ENCODE data around the gene ECEL1.

ECEL1 gene

GRCh38 chr2:232521959-232522622 lies 34.5 kb upstream of the ECEL1 start:
- peak; percentile 41 for DNase-seq

- DNase-seq = no peak
Observed at GRCh38 chr2:232521098-232521497, 33.5 kb upstream of the ECEL1 start.

- no peak for DNase-seq
Observed at GRCh38 chr2:232520489-232520888, 32.9 kb upstream of the ECEL1 start.

- no peak for DNase-seq
Observed at GRCh38 chr2:232519581-232520438, 32.2 kb upstream of the ECEL1 start, which contains the start of gene PRSS56. PRSS56 (plus strand) TSS chr2:232520388; CDS start chr2:232520599, 211 bp downstream.

- DNase-seq = no peak
Observed at GRCh38 chr2:232518844-232519243, 31.2 kb upstream of the ECEL1 start.

GRCh38 chr2:232516551-232516950 lies 28.9 kb upstream of the ECEL1 start:
- DNase-seq = no peak

- DNase-seq = no peak
Observed at GRCh38 chr2:232515639-232516038, 28.0 kb upstream of the ECEL1 start.

- DNase-seq = no peak
Observed at GRCh38 chr2:232513353-232513752, 25.7 kb upstream of the ECEL1 start.

GRCh38 chr2:232512602-232513001 lies 25.0 kb upstream of the ECEL1 start:
- DNase-seq = no peak

- no peak for DNase-seq
Observed at GRCh38 chr2:232511336-232511890, 23.8 kb upstream of the ECEL1 start.

GRCh38 chr2:232508251-232508650 lies 20.6 kb upstream of the ECEL1 start:
- DNase-seq = no peak

GRCh38 chr2:232506709-232507108 lies 19.1 kb upstream of the ECEL1 start:
- DNase-seq = no peak

- DNase-seq = no peak
Observed at GRCh38 chr2:232505856-232506255, 18.2 kb upstream of the ECEL1 start.

- DNase-seq = no peak
Observed at GRCh38 chr2:232504438-232504837, 16.8 kb upstream of the ECEL1 start.

- DNase-seq = no peak
Observed at GRCh38 chr2:232503809-232504323, 16.2 kb upstream of the ECEL1 start.

- DNase-seq = no peak
Observed at GRCh38 chr2:232502911-232503808, 15.5 kb upstream of the ECEL1 start.

GRCh38 chr2:232502511-232502910 lies 14.9 kb upstream of the ECEL1 start:
- no peak for DNase-seq

- DNase-seq = no peak
Observed at GRCh38 chr2:232501794-232502390, 14.3 kb upstream of the ECEL1 start.

- no peak for DNase-seq
Observed at GRCh38 chr2:232501331-232501771, 13.7 kb upstream of the ECEL1 start.

- DNase-seq = no peak
Observed at GRCh38 chr2:232498452-232498851, 10.8 kb upstream of the ECEL1 start.

- no peak for DNase-seq
Observed at GRCh38 chr2:232497348-232497747, 9.7 kb upstream of the ECEL1 start.
